ENCODE data around the gene MED15.
"Not testable (repeated sequence)": the region's sequence is repeated elsewhere in the genome, so short reads cannot be mapped to it uniquely, and the experiment has no call there.

The MED15 gene

DNA sequence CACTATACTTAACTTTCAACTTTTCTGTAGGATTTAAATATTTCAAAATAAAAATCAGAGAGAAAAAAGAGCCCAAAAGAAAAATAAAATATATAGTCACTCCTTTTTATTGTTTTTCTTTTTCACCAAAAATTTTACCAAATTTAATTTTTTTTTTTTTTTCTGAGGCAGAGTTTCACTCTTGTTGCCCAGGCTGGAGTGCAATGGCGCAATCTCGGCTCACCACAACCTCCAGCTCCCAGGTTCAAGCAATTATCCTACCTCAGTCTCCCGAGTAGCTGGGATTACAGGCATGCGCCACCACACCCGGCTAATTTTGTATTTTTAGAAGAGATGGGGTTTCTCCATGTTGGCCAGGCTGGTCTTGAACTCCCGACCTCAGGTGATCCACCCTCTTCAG is 29.4 kb upstream of the MED15 start:
- in situ Hi-C loops (cut with MboI; ENCODE audit: low pct_unique_long_range_greater_than_20kb, low sequenced_read_pairs); DNase-seq: not testable (repeated sequence)

DNA sequence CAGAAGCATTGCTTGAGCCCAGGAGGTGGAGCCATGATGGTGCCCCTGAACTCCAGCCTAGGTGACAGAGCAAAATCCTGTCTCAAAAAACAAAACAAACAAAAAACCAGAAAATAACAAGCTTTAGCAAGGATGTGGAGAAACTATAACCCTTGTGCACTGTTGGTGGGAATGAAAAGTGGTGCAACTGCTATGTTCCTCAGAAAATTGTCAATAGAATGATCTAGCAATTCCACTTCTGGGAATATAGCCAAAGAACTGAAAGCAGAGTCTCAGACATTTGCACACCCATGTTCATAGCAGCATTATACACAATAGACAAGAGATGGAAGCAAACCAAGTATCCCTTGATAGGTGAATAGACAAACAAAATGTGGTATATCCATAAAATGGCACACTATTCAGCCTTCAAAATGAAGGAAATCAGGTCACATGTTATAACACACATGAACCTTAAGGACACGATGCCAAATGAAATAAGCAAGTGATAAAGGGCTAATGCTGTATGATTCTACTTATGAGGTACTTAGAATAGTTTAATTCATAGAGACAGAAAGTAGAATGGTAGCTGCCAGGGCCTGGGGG is 27.7 kb upstream of the MED15 start:
- in situ Hi-C loops (cut with MboI; ENCODE audit: low pct_unique_long_range_greater_than_20kb, low sequenced_read_pairs), result no loop called here

DNA sequence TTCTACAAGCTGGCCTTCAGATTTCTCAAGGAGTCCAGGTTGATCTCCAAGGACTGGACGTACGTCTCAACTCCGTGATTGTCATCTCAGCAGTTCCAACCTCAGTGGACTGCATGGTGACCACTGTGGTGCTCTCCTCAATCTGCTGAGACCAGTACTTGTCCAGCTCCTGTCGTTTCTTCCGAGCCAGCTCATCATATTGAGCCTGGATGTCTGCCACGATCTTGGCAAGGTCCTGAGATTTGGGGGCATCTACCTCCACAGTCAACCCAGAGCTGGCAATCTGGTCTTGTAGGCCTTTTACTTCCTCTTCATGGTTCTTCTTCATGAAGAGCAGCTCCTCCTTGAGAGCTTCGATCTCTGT is 24.3 kb upstream of the MED15 start:
- DNase-seq; in situ Hi-C loops (cut with MboI; ENCODE audit: low pct_unique_long_range_greater_than_20kb, low sequenced_read_pairs): not testable (repeated sequence)

More for the DNA sequence above, 27.7 kb upstream of the MED15 start:
- no peak for DNase-seq

DNA sequence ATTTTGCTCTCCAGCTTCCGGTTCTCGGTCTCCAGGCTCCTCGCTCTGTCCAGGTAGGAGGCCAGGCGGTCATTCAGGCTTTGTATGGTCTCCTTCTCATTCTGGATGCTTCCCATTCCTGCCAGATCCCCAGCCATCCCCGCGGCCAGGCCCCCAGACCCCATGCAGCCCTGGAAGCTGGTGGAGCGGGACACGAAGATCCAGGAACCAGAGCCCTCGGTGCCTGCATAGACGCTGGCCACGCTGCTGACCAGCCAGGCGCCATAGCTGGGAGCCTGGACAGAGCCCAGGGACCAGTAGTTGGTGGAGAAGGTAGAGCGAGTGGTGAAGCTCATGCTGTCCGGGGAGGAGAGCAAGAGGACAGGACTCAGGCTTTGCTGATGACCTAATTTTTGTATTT is 23.6 kb upstream of the MED15 start:
- in situ Hi-C loops (cut with MboI; ENCODE audit: low pct_unique_long_range_greater_than_20kb, low sequenced_read_pairs), result no loop called here
- no peak for DNase-seq

DNA sequence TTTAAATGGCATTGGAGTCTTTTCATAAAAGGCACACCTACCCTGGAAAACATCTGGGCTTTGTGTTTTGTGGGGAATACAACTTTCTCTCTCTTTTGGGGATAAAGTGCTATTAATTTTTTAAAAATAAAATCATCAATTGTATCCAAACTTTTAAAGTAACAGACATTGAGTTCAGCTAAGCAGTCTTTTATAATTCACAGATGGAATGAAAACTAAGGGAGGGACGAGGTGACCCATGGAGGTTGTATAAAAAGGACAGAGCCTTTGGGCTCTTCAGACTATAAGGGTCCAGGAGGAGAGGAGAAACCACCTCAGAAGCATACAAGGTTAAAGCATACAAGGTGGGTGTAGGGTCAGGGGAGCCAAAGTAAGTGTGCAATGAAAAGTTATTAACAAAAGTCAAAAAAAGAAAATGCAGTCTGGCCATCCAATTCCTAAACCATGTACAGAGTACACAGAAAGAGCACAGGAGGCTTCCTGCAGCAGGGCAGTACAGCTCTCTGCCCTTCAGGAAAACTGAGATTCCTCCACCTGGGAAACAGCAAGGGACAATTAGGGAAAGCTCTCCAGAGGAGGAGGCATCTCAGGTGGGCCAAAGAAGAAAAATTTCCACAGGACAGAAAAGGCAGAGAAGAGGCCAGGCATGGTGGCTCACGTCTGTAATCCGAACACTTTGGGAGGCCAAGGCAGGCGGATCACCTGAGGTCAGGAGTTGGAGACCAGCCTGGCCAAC is 22.3 kb upstream of the MED15 start:
- in situ Hi-C loops (cut with MboI; ENCODE audit: low pct_unique_long_range_greater_than_20kb, low sequenced_read_pairs), result no loop called here

DNA sequence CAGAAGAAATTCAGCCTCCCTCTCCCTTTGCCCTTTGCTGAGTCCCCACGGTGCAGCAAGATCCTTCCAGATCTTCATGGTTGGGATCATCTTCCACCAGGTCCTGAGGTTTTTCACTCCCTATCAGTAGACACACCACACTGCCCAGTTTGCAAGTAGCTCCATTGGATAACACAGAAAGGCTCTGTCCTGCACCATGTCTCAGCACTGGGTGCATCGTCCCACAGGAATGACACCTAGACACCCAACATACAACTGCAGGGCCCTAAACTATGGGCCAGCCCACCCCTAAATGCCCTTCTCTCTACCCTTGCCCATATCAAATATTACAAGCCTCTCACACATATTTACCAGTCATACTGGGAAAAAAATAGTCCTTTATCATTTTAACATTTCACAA is 21.2 kb upstream of the MED15 start:
- DNase-seq, result no peak
- in situ Hi-C loops (cut with MboI; ENCODE audit: low pct_unique_long_range_greater_than_20kb, low sequenced_read_pairs), result no loop called here

More for the DNA sequence above, 22.3 kb upstream of the MED15 start:
- no peak for DNase-seq

DNA sequence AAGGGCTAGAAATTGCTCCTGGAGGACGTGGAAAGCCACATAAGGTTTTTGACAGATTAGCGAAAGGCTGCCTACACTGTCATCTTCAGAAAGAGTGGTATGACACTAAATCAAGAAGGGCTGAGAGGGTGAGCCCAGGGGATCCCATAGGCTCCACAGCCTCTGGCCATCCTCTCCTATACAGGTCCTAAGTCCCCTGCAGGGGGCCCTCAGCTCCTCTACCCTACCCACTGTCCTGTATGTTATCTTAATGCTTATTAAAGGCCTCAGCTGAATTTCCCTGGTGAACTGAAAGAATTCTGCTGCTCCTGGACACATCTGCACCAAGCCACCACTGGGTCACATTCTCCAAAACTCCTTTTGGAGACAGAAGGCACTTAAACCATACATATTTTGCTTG is 19.7 kb upstream of the MED15 start:
- in situ Hi-C loops (cut with MboI; ENCODE audit: low pct_unique_long_range_greater_than_20kb, low sequenced_read_pairs), result no loop called here
- no peak for DNase-seq

DNA sequence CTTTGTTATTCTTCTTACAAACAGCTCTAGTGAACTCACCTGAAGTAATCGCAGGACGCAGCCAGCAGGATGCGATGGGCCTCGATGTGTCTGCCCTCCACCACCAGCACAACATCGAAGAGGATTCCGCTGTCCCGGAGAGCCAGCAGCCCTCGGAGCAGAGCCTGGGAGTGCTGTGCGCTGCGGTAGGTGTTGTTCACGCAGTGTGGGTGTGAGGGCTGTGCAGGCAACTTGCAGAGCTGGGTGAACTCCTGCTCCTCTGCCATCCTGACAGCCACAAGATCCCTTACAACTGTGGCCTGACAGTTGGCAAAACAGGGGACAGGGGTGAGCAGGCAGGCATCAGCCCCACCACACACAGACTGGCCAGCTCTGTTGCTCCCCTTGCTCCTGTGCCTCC is 18.5 kb upstream of the MED15 start:
- no peak for DNase-seq

DNA sequence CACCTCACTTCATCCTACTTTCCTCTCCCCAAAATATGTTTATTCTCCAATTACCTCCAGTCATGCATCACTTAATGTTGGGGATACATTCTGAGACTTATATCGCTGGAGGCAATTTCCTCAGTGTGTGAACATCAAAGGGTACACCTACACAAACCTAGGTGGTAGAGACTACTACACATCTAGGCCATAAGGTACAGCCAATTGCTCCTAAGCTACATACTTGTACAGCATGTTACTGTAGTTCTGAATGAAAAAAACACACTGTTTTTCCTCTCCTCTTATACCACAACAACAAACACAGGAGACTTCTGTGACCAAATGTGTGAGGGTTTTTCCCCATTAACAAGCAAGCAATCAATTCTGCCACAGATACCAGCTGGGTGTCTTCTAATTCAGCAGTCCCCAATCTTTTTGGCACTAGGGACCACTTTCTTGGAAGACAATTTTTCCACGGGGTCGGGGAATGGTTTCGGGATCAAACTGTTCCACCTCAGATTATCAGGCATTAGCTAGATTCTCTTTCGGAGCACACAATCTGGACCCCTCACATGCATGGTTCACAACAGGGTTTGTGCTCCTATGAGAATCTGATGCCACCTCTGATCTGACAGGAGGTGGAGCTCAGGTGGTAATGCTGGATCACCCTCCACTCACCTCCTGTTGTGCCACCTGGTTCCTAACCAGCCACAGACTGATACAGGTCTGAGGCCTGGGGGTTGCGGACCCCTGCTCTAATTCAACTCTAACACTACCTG is 17.0 kb upstream of the MED15 start:
- in situ Hi-C loops (cut with MboI; ENCODE audit: low pct_unique_long_range_greater_than_20kb, low sequenced_read_pairs), result no loop called here

More for the DNA sequence above, 18.5 kb upstream of the MED15 start:
- in situ Hi-C loops (cut with MboI; ENCODE audit: low pct_unique_long_range_greater_than_20kb, low sequenced_read_pairs), result no loop called here

DNA sequence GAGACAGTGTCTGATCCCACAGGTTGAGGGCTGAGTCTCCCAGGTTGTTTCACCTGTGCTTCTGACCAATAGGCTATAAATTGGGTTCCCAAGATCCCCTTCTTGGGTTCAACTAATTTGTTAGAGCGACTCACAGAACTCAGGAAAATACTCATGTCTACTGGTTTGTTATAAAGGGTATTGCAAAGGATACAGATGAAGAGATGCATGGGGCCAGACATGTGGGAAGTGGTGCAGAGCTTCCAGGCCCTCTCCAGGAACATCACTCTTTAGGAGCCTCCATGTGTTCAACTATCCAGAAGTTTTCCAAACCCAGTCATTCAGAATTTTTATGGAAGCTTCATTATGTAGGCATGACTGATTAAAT is 16.5 kb upstream of the MED15 start:
- in situ Hi-C loops (cut with MboI; ENCODE audit: low pct_unique_long_range_greater_than_20kb, low sequenced_read_pairs), result no loop called here

More for the DNA sequence above, 17.0 kb upstream of the MED15 start:
- no peak for DNase-seq

DNA sequence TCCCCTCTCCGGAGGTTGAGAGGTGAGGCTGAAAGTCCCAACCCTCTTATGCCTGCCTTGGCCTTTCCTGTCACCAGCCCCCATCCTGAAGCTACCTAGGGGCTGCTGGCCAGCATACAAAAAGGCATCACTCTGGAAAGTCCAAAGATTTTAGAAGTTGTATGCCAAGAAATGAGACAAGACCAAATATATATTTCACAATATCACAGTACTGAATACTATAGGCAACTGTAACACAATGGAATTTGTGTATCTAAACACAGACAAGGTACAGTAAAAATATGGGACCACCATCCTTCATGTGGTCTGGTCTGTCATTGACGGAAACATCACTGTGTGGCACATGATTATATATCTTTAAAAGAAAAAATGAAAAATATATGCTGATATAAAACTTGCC is 16.1 kb upstream of the MED15 start:
- DNase-seq, result no peak
- in situ Hi-C loops (cut with MboI; ENCODE audit: low pct_unique_long_range_greater_than_20kb, low sequenced_read_pairs), result no loop called here

More for the DNA sequence above, 16.5 kb upstream of the MED15 start:
- no peak for DNase-seq

DNA sequence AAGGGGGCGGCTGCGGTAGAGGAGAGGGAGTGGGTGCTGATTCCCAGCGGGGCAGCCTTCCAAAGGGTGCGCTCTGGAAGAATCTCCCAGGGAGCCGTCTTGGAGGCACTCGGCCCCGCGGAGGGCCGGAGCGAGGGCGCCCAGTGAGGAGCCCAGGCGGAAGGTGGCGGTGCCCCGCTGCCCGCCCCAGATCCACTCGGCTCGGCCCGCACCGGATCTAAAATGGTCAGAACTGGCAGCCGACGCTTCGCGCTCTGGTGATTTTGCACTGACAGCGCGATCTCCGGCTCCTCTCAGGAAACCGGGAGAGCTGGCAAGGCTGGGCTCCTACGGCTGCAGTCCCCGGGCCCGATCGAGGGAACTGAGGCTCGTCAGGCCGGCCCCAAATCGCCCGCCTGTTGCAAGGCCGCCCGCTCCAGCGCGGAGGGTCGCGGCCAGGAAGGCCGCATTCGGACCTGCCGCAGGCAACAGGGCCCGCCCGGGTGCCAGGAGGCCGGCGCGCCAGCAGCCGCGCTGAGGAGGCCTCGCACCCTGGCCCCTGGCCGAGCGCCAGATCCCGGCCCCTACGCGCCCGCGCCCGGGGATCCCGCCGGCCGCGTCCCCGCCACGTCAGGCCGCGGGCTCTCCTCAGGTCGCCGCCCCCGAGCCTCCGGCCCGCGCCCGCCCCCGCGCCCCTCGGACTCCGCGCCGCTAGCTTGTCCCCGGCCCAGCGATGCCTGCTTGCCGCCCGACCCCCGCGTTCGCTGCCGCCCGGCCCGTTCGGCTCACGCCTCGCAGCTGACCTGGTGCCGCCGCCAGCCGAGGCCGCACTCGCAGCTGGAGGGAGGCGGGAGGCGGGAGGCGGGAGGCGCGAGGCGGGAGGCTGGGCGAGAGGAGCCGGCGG is 12.2 kb upstream of the MED15 start, which contains the start of gene KLHL22:
KLHL22 (minus strand) TSS at position 818 of the 883 bp plus-strand sequence. CDS start 6,584 bp downstream, outside the sequence.
- peak; percentile 41 for DNase-seq
- in situ Hi-C loops (cut with MboI; ENCODE audit: low pct_unique_long_range_greater_than_20kb, low sequenced_read_pairs), result no loop called here

DNA sequence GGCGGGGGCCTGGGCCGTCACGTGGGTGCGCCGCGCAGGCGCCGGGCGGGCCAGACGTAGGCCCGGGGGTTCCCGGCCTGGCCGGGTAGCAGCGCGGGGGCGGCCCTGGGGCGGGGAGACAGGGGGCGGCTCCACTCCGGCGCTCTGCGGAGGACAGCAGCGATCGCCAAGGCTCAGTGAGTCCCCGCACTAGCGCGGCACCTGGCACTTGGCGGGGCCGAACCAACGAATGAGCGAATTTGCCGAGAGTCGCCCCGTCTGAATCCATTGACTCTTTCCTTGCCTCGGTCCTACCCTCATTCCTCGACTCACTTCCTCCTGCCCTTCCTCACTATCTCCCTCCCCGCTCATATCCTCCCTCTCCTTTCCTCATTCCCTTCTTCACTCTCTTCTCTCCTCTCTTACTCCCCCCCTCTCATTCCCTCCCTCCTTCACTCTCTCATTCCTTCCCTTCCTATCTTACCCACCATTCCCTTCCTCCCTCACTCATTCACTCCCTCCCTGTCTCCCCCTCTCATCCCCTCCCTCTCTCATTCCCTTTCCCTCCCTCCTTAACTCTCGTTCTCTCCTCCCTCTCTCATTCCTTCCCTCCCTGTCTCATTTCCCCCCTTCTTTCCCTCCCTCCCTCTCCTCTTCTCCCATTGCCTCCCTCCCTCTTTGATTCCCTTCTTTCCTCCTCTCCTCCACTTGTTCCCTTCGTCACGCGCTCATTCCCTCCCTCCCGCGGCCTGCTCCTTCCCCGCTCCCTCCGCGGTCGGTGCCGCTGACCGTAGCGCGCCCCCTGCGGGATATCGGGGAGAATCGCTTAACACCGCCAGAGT is 11.3 kb upstream of the MED15 start:
- in situ Hi-C loops (cut with MboI; ENCODE audit: low pct_unique_long_range_greater_than_20kb, low sequenced_read_pairs), result no loop called here
- peak; percentile 79 for DNase-seq

DNA sequence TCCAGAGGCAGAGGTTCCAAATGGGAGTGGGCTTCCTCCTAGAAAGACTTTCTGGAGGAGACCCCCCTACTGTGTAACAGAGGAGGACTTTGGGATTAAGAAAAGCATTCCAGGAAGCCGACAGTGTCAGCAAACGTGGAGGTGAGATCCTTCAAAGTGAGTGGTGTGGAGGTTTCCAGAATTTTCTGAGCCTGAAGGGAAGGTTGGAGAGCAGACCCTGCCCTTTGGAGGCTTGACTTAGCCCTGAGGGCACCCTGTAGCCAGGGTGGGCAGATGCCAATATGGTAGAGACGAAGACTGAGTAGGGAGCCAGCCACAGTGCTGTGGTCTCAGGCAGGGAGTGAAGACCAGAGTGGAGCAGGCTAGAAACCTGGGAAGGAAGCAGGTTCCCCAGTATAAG is 10.0 kb upstream of the MED15 start:
- in situ Hi-C loops (cut with MboI; ENCODE audit: low pct_unique_long_range_greater_than_20kb, low sequenced_read_pairs), result no loop called here

DNA sequence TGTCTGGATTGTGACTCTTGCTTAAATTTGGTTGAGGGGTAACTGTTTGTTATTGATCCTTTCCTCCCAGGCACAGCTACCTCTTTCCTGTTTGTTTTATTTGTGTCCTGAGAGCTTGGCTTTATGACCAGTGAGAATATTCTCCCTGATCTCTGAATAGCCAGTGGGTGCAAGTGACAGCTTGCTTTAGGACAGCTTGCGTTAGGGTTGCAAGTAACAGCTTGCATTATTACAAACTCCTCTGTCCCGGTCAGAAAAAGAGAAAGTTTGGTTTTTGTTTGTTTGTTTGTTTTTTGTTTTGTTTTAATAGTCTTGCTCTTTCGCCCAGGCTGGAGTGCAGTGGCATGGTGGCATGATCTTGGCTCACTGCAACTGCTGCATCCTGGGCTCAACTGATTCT is 8.5 kb upstream of the MED15 start:
- in situ Hi-C loops (cut with MboI; ENCODE audit: low pct_unique_long_range_greater_than_20kb, low sequenced_read_pairs), result no loop called here
- no peak for DNase-seq

More for the DNA sequence above, 10.0 kb upstream of the MED15 start:
- DNase-seq, result no peak

DNA sequence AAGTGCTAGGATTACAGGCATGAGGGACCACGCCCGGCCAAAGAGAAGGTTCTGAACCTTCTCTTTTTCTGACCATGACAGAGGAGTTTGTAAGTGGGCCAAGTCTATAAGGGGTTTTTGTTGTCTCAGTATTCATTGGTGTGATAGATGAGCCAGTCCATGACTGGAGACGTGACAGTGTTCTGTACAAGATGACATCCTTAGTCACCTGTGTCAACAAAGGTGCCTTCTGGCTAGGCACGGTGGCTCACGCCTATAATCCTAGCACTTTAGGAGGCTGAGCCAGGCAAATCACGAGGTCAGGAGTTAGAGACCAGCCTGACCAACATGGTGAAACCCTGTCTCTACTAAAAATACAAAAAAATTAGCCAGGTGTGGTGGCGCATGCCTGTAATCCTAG is 7.6 kb upstream of the MED15 start:
- DNase-seq, result no peak
- in situ Hi-C loops (cut with MboI; ENCODE audit: low pct_unique_long_range_greater_than_20kb, low sequenced_read_pairs), result loop anchor here (25.0 kb wide), 1 partner anchor 113 kb away; no protein-coding TSS in a partner anchor

DNA sequence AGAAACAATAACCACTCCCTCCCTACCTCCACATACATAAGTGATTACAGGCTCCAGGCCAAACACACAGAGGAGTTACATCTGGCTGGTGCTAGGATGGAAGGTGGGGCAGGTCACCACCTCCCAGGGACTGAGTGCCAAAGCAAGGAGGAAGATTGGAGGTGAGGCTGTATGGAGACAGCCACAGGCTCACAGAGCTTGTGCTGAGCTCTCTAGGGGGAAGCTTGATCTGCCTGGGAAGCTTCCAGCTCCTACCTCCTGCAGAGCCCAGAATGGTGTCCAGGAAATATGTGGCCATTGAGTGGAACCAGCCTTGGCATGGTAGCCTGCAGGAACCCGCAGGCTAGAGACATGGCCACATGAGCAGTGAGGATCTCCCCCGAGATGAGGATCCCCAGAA is 3.6 kb upstream of the MED15 start:
- DNase-seq, result no peak
- in situ Hi-C loops (cut with MboI; ENCODE audit: low pct_unique_long_range_greater_than_20kb, low sequenced_read_pairs), result loop anchor here (25.0 kb wide), 1 partner anchor 108 kb away; no protein-coding TSS in a partner anchor

DNA sequence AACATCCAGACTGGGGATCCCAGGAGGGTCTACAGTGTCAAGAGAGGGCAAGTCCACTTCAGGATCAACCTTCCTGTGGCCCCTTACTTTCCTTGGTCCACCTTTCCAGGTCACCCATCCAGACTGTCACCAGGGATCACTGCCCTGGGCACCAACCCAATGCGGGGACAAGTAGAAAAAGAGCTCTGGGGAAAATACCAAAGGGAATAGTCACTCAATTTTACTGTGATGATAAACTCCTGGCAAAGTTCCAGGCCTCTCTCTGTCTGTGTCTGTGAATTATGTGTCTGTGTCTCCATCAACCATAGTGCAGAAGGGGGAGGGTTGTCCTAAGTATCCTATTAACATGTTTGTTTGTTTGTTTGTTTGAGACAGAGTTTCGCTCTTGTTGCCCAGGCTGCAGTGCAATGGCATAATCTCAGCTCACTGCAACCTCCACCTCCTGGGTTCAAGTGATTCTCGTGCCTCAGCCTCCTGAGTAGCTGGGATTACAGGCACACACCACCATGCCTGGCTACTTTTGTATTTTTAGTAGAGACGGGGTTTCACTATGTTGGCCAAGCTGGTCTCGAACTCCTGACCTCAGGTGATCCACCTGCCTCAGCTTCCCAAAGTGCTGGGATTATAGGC is 3.0 kb upstream of the MED15 start:
- DNase-seq, result not testable (repeated sequence)
- in situ Hi-C loops (cut with MboI; ENCODE audit: low pct_unique_long_range_greater_than_20kb, low sequenced_read_pairs), result loop anchor here (25.0 kb wide), 1 partner anchor 108 kb away; no protein-coding TSS in a partner anchor

Measured in KBM-7 (cell line).